ENCODE measurements around the gene MAP4K4. TPM values are rescaled to one million over a fixed set of nuclear protein-coding genes. Genes with fewer than 3 reads are reported as not detected.
A peak's percentile ranks its signal among the peaks of the same experiment; 100 is the strongest.

The MAP4K4 gene
- total and polyA plus RNA-seq, 2 of the 13 experiments (the other 11 are each of a cell fraction or from before 2014, with no cell fraction given): 105 to 264 TPM

DNA sequence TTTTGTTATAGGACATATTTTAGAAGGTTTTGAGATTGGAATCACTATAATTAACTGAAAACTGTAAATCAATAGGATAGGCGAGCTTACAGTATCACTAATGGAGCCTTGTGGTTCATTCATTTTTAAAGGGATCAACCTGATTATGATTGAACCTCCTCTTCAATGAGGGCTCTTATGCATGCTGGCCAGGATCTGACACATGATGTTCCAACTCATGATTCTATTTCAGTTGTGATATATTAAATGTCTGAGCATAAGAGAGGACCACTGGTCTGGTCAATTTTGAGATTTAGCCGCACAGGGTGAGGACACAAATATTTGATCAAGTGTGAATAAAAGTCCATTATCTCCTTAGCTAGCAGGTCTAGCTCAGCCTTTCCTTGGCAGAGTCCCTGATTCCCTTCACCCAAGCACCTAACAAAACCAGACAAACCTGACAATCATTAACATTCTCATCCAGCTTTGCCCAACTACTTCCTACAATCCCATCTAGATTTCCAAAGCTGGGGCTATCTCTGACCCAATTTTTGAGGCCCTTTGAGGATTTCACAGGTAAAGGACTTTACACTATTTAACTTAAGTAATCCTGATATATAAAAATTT is 6.9 kb upstream of the MAP4K4 start (continued):
- TF ChIP-seq, protein P1, sequence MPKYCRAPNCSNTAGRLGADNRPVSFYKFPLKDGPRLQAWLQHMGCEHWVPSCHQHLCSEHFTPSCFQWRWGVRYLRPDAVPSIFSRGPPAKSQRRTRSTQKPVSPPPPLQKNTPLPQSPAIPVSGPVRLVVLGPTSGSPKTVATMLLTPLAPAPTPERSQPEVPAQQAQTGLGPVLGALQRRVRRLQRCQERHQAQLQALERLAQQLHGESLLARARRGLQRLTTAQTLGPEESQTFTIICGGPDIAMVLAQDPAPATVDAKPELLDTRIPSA (CRISPR knock-in tag; IDR thresholded peaks at IDR 0.05; ENCODE audit: borderline replicate concordance): no peak
- TF ChIP-seq NR3C1 (CRISPR knock-in tag; IDR thresholded peaks at IDR 0.05): no peak
- no peak for TF ChIP-seq FLYWCH1 (CRISPR knock-in tag; IDR thresholded peaks at IDR 0.05)
- TF ChIP-seq RFX5 (IDR thresholded peaks at IDR 0.05; ENCODE audit: low read depth, low read length): no peak
- no peak for TF ChIP-seq ZNF772 (CRISPR knock-in tag; IDR thresholded peaks at IDR 0.05)
- 0 out of 2 replicates have a peak, but pooled peaks have one; percentile 11 for TF ChIP-seq RXRB (CRISPR knock-in tag; IDR thresholded peaks at IDR 0.05; ENCODE audit: borderline replicate concordance)
- no peak for TF ChIP-seq TOE1 (CRISPR knock-in tag; IDR thresholded peaks at IDR 0.05)
- no peak for TF ChIP-seq ZNF749 (CRISPR knock-in tag; IDR thresholded peaks at IDR 0.05; ENCODE audit: borderline replicate concordance)
- TF ChIP-seq ADNP (CRISPR knock-in tag; IDR thresholded peaks at IDR 0.05): no peak
- no peak for TF ChIP-seq TSC22D2 (CRISPR knock-in tag; IDR thresholded peaks at IDR 0.05; ENCODE audit: borderline replicate concordance)
- TF ChIP-seq, protein P2, sequence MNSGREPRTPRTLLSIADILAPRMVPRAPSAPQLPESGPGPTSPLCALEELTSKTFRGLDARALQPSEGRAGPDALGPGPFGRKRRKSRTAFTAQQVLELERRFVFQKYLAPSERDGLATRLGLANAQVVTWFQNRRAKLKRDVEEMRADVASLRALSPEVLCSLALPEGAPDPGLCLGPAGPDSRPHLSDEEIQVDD (CRISPR knock-in tag; IDR thresholded peaks at IDR 0.05; ENCODE audit: borderline replicate concordance): no peak
- TF ChIP-seq, protein P3, sequence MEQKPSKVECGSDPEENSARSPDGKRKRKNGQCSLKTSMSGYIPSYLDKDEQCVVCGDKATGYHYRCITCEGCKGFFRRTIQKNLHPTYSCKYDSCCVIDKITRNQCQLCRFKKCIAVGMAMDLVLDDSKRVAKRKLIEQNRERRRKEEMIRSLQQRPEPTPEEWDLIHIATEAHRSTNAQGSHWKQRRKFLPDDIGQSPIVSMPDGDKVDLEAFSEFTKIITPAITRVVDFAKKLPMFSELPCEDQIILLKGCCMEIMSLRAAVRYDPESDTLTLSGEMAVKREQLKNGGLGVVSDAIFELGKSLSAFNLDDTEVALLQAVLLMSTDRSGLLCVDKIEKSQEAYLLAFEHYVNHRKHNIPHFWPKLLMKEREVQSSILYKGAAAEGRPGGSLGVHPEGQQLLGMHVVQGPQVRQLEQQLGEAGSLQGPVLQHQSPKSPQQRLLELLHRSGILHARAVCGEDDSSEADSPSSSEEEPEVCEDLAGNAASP (CRISPR knock-in tag; IDR thresholded peaks at IDR 0.05; ENCODE audit: borderline replicate concordance): no peak
- TF ChIP-seq HNRNPH1 (optimal IDR thresholded peaks at IDR 0.05; ENCODE audit: low read depth, low read length): no peak
- TF ChIP-seq ZNF138 (CRISPR knock-in tag; IDR thresholded peaks at IDR 0.05; ENCODE audit: low read depth): no peak
- TF ChIP-seq TBL1XR1 (IDR thresholded peaks at IDR 0.05; ENCODE audit: borderline replicate concordance, low read length, partially characterized antibody): no peak
- TF ChIP-seq NR2F1 (CRISPR knock-in tag; IDR thresholded peaks at IDR 0.05): no peak
- TF ChIP-seq HOXA3 (CRISPR knock-in tag; IDR thresholded peaks at IDR 0.05): no peak
- TF ChIP-seq TBP (CRISPR knock-in tag; IDR thresholded peaks at IDR 0.05): no peak
- no peak for TF ChIP-seq TARDBP (CRISPR knock-in tag; IDR thresholded peaks at IDR 0.05)
- no peak for TF ChIP-seq PHF8 (CRISPR knock-in tag; IDR thresholded peaks at IDR 0.05)
- no peak for TF ChIP-seq IRF2 (CRISPR knock-in tag; IDR thresholded peaks at IDR 0.05)
- no peak for TF ChIP-seq CHD4 (IDR thresholded peaks at IDR 0.05; ENCODE audit: borderline replicate concordance, low read length)
- TF ChIP-seq, protein P4, sequence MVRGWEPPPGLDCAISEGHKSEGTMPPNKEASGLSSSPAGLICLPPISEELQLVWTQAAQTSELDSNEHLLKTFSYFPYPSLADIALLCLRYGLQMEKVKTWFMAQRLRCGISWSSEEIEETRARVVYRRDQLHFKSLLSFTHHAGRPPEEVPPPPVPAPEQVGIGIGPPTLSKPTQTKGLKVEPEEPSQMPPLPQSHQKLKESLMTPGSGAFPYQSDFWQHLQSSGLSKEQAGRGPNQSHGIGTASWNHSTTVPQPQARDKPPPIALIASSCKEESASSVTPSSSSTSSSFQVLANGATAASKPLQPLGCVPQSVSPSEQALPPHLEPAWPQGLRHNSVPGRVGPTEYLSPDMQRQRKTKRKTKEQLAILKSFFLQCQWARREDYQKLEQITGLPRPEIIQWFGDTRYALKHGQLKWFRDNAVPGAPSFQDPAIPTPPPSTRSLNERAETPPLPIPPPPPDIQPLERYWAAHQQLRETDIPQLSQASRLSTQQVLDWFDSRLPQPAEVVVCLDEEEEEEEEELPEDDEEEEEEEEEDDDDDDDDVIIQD (CRISPR knock-in tag; IDR thresholded peaks at IDR 0.05; ENCODE audit: low read depth): 0 out of 2 replicates have a peak, but pooled peaks have one; percentile 13
